PFSK-1 (cell line): ENCODE data around the gene PIEZO1.

Experiments used
- FOXP2 ChIP-seq: optimal IDR thresholded peaks from 2 replicates; pipeline ENCODE3; 2011; ENCODE audit warnings: borderline replicate concordance, control low read depth, inconsistent platforms; ENCODE audit not compliant: insufficient read depth; ENCODE audit errors: extremely low read length, extremely low read depth
- POLR2AphosphoS5 ChIP-seq: IDR thresholded peaks from 2 replicates; pipeline ENCODE4 v1.6.1; 2012; ENCODE audit warnings: low read depth, mild to moderate bottlenecking, control low read depth, low read length, moderate library complexity
- REST ChIP-seq, 2 experiments: IDR thresholded peaks; 2 replicates each; pipeline versions ENCODE4 v1.6.1 to v1.8.0; 2011 to 2012; ENCODE audit warnings: low read depth in 2 of 2, low read length in 2 of 2, control low read depth in 1 of 2, inconsistent platforms in 1 of 2, mild to moderate bottlenecking in 1 of 2, moderate library complexity in 1 of 2; ENCODE audit not compliant: insufficient read depth in 1 of 2
- SIN3A ChIP-seq: IDR thresholded peaks from 2 replicates; pipeline ENCODE4 v1.6.1; 2012; ENCODE audit warnings: mild to moderate bottlenecking, low read length, moderate library complexity, borderline replicate concordance; ENCODE audit not compliant: insufficient read depth
- TAF1 ChIP-seq: IDR thresholded peaks from 2 replicates; pipeline ENCODE4 v1.6.1; 2012; ENCODE audit warnings: low read length, control low read depth, borderline replicate concordance; ENCODE audit not compliant: insufficient read depth

Gene PIEZO1

GRCh38 chr16:88799569-88800276 is 14.7 kb upstream of the PIEZO1 start:
- TF ChIP-seq TAF1 (no peak), POLR2AphosphoS5 (no peak), REST (IDR thresholded peaks at IDR 0.05; ENCODE audit: insufficient read depth in 1 of 2, low read depth in 2 of 2, low read length in 2 of 2) (no peak), FOXP2 (no peak), SIN3A (no peak)

- TF ChIP-seq SIN3A, result no peak
Measured at GRCh38 chr16:88798772-88799455, 13.9 kb upstream of the PIEZO1 start.

- TF ChIP-seq REST (IDR thresholded peaks at IDR 0.05; ENCODE audit: insufficient read depth in 1 of 2, low read depth in 2 of 2, low read length in 2 of 2) (no peak), FOXP2 (no peak), POLR2AphosphoS5 (no peak), SIN3A (no peak), TAF1 (no peak)
Measured at GRCh38 chr16:88798073-88798472, 13.1 kb upstream of the PIEZO1 start.

GRCh38 chr16:88796278-88796677 is 11.3 kb upstream of the PIEZO1 start:
- TF ChIP-seq TAF1 (no peak), FOXP2 (no peak), SIN3A (no peak), REST (IDR thresholded peaks at IDR 0.05; ENCODE audit: insufficient read depth in 1 of 2, low read depth in 2 of 2, low read length in 2 of 2) (no peak), POLR2AphosphoS5 (no peak)

- TF ChIP-seq TAF1 (no peak), SIN3A (no peak), POLR2AphosphoS5 (no peak), FOXP2 (no peak), REST (IDR thresholded peaks at IDR 0.05; ENCODE audit: insufficient read depth in 1 of 2, low read depth in 2 of 2, low read length in 2 of 2) (no peak)
Measured at GRCh38 chr16:88793251-88793954, 8.4 kb upstream of the PIEZO1 start.
